ENCODE data around the gene HIVEP3.

Gene HIVEP3

DNA sequence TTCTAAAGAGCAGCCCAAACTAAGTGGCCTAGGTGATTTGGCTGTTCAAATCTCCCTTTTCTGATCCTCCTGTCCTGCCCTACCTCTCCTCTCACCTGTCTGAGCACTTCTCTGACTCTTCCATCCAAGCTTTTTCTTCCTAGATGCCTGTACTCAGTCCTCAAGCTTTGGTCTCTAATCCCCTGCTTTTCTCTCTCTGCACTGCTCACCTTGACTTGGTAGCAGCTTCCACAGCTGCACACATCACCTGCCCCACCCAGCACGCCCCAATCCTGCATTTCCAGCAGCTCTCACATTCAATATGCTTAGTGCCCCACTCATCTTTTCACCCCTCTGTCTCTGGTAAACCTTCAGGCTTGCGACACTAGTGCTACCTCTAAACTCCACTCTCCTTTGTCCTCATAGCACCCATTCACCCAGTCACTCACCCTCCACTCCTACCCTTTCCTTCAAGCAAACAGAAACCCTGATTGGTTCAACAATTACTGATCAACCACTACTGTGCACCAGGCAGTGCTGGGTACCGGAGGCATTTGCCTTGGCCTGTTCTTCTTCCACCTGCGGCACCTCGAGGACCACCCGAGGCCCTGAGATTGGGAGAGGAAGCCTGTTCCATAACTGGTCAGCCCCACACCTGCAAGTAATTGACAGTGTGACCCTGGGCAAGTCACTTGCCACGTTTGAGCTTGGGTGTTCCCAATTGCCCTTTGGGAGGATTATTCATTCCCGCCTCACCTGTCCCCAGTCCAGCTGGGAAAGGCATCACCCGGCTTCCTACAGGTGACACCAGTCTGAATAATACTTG lies 298.2 kb downstream of the HIVEP3 start:
- no peak overlapping the region for H3K4me3 ChIP-seq (ENCODE audit: low read length)
- TF ChIP-seq, protein P1, sequence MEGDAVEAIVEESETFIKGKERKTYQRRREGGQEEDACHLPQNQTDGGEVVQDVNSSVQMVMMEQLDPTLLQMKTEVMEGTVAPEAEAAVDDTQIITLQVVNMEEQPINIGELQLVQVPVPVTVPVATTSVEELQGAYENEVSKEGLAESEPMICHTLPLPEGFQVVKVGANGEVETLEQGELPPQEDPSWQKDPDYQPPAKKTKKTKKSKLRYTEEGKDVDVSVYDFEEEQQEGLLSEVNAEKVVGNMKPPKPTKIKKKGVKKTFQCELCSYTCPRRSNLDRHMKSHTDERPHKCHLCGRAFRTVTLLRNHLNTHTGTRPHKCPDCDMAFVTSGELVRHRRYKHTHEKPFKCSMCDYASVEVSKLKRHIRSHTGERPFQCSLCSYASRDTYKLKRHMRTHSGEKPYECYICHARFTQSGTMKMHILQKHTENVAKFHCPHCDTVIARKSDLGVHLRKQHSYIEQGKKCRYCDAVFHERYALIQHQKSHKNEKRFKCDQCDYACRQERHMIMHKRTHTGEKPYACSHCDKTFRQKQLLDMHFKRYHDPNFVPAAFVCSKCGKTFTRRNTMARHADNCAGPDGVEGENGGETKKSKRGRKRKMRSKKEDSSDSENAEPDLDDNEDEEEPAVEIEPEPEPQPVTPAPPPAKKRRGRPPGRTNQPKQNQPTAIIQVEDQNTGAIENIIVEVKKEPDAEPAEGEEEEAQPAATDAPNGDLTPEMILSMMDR (IDR thresholded peaks at IDR 0.05; ENCODE audit: insufficient read depth, low read depth, low read length, missing control alignments): no peak
- no peak for DNase-seq (ENCODE audit: low read depth)

DNA sequence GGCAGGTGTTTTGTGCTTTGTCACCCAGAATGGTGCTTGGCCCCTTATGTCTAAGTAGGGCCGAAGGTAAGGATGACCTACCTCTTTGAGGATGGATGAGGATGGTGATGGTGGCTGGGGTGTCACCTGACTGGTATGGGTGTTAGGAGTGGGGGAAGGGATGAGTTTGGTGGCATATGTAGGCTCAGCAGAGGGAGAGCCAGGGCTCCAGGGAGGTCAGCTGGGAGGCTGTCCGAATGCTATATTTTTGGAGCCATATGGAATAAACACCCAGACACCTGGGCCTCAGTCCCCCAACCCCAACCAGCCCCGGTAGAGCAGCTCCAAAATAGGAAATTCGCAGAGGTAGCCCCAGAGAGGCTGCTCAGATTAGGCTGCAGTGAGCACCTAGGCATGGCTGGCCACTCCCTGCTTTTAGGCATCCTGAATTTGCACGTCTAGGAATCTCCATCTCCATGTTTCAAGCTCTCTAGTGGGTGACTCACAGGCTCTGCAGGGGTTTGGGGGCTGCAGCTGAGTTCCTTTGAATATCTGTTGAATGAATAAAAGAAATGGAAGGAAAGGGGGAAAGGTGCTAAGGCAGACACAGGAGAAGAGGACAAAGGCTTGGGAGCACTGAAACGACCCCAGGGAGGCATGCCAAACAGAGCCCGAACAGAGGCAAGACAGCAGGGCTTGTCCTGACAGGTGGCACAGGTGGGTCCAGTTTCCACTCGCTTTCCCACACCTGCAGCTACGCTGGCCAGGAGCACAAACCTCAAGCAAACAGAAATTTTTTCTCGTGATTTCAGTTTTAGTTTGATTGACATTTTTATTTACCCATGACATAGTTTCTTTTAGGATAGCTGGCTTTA lies 299.0 kb downstream of the HIVEP3 start:
- no peak overlapping the region for H3K4me3 ChIP-seq (ENCODE audit: low read length)
- TF ChIP-seq, protein P1 (IDR thresholded peaks at IDR 0.05; ENCODE audit: insufficient read depth, low read depth, low read length, missing control alignments): no peak
- DNase-seq (ENCODE audit: low read depth): no peak

DNA sequence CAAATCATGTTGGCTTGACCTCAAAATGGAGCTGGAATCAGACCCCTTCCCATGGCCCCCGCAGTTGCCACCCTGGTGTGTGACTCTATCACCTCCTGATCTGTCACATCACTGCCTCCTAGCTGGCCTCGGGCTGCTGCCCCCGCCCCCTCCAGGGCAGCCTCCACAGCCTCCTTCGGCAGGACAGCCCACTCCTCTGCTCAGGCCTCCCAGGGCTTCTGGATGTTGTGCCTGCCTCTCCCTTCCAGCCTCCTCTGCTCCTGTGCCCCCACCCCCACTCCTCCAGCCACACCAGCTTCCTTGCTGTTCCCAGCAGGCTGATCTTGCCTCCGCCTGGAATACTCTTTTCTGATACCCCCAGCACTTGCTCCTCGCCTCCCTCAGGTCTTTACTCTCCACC lies 299.9 kb downstream of the HIVEP3 start:
- TF ChIP-seq, protein P1 (IDR thresholded peaks at IDR 0.05; ENCODE audit: insufficient read depth, low read depth, low read length, missing control alignments): no peak
- DNase-seq (ENCODE audit: low read depth): no peak
- no peak overlapping the region for H3K4me3 ChIP-seq (ENCODE audit: low read length)

DNA sequence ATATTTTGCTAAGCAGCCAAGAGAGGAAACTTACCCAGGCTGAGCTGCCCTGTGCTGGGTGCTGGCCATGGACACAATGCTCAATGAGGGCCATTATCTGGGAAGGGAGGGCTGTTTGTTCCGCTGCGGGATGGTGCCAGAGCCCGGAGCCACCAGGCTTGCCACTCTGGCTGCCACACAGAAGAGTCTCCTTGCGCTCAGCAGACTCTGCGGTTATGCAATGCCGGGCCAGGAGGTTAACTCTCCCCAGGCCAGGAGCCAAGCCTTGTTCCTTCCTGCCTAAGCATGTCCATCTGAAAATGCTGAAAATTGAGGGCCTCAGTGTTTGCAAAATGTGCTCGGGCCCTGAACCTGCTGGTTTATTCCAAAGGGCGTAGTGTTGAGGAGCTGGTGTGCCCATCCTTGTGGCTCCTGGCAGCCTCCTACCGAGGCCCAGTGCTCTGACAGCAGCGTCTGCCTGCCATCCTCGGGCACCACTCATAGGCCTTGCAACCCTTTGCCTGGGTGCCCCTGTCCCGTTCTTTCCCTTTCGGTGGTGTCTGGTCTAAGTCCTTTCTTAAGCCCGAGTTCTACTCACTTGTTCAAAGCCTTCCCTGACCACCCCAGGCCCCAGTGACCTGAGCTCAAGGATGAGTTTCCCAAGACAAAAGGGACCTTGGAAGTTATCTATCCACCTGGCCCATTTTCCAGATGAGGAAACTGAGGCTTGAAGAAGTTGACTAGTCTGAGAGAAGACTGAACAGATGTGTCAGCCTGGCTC lies 300.5 kb downstream of the HIVEP3 start:
- no peak overlapping the region for H3K4me3 ChIP-seq (ENCODE audit: low read length)
- peak; percentile 39 for DNase-seq (ENCODE audit: low read depth)
- TF ChIP-seq, protein P1 (IDR thresholded peaks at IDR 0.05; ENCODE audit: insufficient read depth, low read depth, low read length, missing control alignments): no peak

DNA sequence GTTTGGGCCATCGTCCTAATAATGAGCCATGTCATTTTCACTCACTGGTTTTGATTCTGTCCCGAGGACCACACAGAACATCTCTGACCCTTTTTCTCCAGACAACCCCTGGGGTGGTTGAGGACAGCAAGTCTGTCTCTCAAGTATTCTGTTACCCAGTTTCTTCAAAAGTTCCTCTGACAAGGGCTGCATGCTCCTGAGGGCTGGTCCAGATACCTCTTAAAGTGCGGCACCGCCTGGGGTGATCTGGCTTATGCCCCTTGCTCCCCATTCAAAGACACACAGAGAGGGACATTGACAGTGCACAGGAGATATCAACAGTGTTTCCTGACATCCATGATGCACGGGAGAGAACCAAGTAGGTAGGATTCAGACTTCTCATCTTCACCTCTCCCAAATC lies 301.4 kb downstream of the HIVEP3 start:
- DNase-seq (ENCODE audit: low read depth): no peak
- TF ChIP-seq, protein P1 (IDR thresholded peaks at IDR 0.05; ENCODE audit: insufficient read depth, low read depth, low read length, missing control alignments): no peak
- no peak overlapping the region for H3K4me3 ChIP-seq (ENCODE audit: low read length)

DNA sequence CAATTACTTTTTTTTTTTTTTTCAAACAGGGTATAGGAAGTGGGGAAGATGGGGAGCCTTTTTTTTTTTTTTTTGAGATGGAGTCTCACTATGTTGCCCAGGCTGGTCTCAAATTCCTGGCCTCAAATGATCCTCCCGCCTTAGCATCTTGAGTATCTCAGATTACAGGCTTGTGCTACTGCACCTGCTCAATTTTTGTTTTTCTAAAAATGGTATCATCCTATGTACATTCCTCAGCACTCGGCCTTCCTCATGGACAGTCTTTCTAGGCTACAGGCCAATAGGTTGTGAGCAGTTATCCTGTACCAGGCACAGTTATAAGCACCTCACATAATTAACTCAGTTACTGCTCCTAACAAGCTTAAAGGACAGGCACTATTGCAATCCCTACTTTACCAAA lies 302.2 kb downstream of the HIVEP3 start:
- TF ChIP-seq, protein P1 (IDR thresholded peaks at IDR 0.05; ENCODE audit: insufficient read depth, low read depth, low read length, missing control alignments): no peak
- no peak overlapping the region for H3K4me3 ChIP-seq (ENCODE audit: low read length)
- DNase-seq (ENCODE audit: low read depth): no peak

Measured in epithelial cell of esophagus (primary cell).